Measurements from ENCODE around the gene EIF4G3.

- TF ChIP-seq CTCF (IDR thresholded peaks at IDR 0.05) (no peak), POLR2A (IDR thresholded peaks at IDR 0.05) (no peak)
Measured at GRCh38 chr1:20975668-20976067, 201.0 kb downstream of the EIF4G3 start.

All from esophagus squamous epithelium (tissue), 4 donors.